ENCODE data around the gene ARCN1.
A peak's percentile ranks its signal among the peaks of the same experiment; 100 is the strongest.

ARCN1 gene

DNA sequence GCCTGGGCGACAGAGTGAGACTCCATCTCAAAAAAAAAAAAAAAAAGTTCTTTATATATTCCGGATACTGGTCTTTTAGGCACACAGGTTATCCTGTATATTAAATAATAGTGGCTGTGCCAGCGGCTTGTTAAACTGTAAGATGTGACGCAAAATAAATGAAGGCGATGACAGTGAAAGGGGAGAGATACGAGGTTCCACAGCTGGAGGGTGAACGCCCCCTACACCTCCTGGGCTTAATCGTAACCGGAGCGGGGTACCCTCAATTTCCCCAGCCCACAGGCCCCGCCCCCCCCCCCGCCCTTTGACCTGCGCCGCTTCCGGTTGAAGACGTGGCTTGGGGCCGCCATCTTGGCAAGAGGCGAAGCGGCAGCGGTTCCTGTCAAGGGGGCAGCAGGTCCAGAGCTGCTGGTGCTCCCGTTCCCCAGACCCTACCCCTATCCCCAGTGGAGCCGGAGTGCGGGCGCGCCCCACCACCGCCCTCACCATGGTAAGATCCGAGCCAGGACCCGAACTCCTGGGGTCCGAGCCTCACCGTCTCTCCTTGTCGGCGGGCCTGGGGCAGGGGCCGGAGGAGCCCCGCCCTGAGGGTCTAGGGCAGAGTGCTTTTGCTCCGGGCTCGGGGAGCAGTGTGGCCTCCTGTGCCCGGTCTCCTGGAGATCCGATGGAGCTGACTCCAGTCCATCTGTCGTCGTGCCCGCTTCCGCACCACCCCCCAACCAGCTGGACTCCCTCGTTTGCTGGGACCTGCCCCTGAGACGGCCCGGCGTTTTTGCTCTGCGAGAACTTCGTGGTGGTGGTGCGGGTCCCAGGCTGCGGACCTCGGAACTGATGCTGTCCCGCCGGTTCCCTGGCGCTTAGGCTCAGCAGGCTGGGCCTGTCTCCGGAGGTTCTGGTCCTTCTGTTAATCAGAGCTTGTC lies at the start of gene ARCN1:
ARCN1 (plus strand) TSS at position 349 of the 920 bp plus-strand sequence; CDS start at position 488, 139 bp downstream.
- TF ChIP-seq, protein P1, sequence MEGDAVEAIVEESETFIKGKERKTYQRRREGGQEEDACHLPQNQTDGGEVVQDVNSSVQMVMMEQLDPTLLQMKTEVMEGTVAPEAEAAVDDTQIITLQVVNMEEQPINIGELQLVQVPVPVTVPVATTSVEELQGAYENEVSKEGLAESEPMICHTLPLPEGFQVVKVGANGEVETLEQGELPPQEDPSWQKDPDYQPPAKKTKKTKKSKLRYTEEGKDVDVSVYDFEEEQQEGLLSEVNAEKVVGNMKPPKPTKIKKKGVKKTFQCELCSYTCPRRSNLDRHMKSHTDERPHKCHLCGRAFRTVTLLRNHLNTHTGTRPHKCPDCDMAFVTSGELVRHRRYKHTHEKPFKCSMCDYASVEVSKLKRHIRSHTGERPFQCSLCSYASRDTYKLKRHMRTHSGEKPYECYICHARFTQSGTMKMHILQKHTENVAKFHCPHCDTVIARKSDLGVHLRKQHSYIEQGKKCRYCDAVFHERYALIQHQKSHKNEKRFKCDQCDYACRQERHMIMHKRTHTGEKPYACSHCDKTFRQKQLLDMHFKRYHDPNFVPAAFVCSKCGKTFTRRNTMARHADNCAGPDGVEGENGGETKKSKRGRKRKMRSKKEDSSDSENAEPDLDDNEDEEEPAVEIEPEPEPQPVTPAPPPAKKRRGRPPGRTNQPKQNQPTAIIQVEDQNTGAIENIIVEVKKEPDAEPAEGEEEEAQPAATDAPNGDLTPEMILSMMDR (IDR thresholded peaks at IDR 0.05; ENCODE audit: extremely low read depth, missing control alignments), result peak; percentile 8
- peak; percentile 87 for DNase-seq (ENCODE audit: low spot score)

DNA sequence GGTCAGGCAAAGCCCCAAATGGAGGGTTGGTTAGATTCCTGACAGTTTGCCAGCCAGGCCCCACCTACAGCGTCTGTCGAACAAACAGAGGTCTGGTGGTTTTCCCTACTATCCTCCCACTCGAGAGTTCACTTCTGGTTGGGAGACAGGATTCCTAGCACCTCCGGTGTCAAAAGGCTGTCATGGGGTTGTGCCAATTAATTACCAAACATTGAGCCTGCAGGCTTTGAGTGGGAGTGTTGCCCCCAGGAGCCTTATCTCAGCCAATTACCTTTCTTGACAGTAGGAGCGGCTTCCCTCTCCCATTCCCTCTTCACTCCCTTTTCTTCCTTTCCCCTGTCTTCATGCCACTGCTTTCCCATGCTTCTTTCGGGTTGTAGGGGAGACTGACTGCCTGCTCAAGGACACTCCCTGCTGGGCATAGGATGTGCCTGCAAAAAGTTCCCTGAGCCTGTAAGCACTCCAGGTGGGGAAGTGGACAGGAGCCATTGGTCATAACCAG lies 49.6 kb upstream of the ARCN1 start:
- TF ChIP-seq, protein P1 (IDR thresholded peaks at IDR 0.05; ENCODE audit: extremely low read depth, missing control alignments), result peak; percentile 11
- no peak for DNase-seq (ENCODE audit: low spot score)

DNA sequence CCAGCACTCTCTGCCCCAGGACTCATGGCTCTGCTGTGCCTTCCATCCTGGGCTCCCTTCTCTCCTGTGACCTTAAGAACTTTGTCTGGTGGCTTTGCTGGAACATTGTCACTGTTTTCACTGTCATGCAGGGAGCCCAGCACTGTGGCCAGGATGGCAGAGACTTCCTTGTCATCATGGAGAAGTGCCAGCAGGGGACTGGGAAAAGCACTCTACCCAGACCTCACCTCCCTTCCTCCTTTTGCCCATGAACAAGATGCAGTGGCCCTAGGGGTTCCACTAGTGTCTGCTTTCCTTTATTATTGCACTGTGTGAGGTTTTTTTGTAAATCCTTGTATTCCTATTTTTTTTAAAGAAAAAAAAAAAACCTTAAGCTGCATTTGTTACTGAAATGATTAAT lies 47.9 kb upstream of the ARCN1 start:
- DNase-seq (ENCODE audit: low spot score), result no peak
- TF ChIP-seq, protein P1 (IDR thresholded peaks at IDR 0.05; ENCODE audit: extremely low read depth, missing control alignments), result no peak

DNA sequence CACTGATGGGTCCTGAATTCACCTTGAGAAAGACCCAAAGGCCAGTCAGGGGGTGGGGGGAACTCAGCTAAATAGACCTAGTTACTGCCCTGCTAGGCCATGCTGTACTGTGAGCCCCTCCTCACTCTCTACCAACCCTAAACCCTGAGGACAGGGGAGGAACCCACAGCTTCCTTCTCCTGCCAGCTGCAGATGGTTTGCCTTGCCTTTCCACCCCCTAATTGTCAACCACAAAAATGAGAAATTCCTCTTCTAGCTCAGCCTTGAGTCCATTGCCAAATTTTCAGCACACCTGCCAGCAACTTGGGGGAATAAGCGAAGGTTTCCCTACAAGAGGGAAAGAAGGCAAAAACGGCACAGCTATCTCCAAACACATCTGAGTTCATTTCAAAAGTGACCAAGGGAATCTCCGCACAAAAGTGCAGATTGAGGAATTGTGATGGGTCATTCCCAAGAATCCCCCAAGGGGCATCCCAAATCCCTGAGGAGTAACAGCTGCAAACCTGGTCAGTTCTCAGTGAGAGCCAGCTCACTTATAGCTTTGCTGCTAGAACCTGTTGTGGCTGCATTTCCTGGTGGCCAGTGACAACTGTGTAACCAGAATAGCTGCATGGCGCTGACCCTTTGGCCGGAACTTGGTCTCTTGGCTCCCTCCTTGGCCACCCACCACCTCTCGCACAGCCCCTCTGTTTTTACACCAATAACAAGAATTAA lies 47.3 kb upstream of the ARCN1 start:
- TF ChIP-seq, protein P1 (IDR thresholded peaks at IDR 0.05; ENCODE audit: extremely low read depth, missing control alignments), result no peak
- DNase-seq (ENCODE audit: low spot score), result no peak

DNA sequence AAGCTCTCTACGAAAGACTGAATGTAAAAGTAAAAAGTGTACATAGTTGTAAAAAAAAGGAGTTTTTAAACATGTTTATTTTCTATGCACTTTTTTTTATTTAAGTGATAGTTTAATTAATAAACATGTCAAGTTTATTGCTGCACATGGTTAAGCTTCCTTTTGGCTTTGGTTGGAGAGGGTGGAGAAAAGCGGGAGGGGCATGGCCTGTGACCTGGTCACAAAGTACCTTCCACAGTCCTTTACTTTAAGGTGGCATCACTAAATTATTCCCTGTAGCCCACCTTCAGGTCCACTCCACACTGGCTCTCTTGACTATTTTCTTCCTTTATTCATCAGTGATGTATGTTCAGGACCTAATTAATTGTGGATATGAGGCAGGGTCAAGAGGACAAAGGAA lies 45.5 kb upstream of the ARCN1 start:
- no peak for DNase-seq (ENCODE audit: low spot score)

DNA sequence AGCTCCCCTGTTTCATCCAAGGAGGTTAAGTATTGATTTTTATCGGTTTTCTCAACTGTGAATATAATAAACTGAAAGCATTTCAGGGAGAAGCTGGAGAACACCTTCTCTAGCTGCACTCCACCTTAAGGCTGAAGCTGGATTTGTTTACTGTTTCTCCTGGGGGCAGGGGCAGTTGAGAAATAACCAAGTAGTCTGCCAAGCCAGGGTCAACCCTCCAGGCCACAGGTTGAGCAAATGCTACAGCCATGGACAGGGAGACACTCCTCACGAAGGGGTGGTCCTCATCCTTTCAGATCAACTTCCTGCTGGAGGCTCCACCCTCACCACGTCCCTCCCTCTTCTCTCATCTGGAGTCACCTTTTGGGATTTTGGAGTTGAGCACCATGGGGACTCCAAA lies 45.1 kb upstream of the ARCN1 start, which contains the start of gene TTC36:
TTC36 (plus strand) TSS at position 366 of the 400 bp plus-strand sequence; CDS start at position 387, 21 bp downstream.
- DNase-seq (ENCODE audit: low spot score), result no peak
- TF ChIP-seq, protein P1 (IDR thresholded peaks at IDR 0.05; ENCODE audit: extremely low read depth, missing control alignments), result no peak

More for the DNA sequence above, 45.5 kb upstream of the ARCN1 start:
- TF ChIP-seq, protein P1 (IDR thresholded peaks at IDR 0.05; ENCODE audit: extremely low read depth, missing control alignments), result no peak
